GM23248 (cell line): ENCODE results near the gene LGSN. TPM values are rescaled to one million over a fixed set of nuclear protein-coding genes. Genes with fewer than 3 reads are reported as not detected.

ENCODE experiments used
- DNase-seq: peaks from one replicate; pipeline ENCODE4 v3.0.0-alpha.2; 2015
- H2AFZ ChIP-seq: fragments of 200-600 bp; sonication (generic); 2 replicates; pipeline ENCODE4 v1.6.1; 2016; ENCODE audit warnings: antibody characterized with exemption
- H3F3A ChIP-seq: fragments of 200-600 bp; sonication (generic); 2 replicates; pipeline ENCODE4 v1.6.1; 2016; ENCODE audit warnings: mild to moderate bottlenecking, antibody characterized with exemption, mixed run types; ENCODE audit not compliant: insufficient read depth
- H3K27ac ChIP-seq: fragments of 200-600 bp; sonication (generic); 2 replicates; pipeline ENCODE4 v1.5.1; 2016; ENCODE audit warnings: mild to moderate bottlenecking
- H3K27me3 ChIP-seq: fragments of 200-600 bp; sonication (generic); replicated peaks from 2 replicates; pipeline ENCODE4 v1.6.1; 2016; ENCODE audit warnings: mild to moderate bottlenecking; ENCODE audit not compliant: insufficient read depth
- H3K36me3 ChIP-seq: fragments of 200-600 bp; sonication (generic); 2 replicates; pipeline ENCODE4 v1.6.1; 2016; ENCODE audit warnings: low read depth, mild to moderate bottlenecking
- H3K4me1 ChIP-seq: fragments of 200-600 bp; sonication (generic); 2 replicates; pipeline ENCODE4 v1.6.1; 2016; ENCODE audit warnings: mild to moderate bottlenecking; ENCODE audit not compliant: insufficient read depth
- H3K4me2 ChIP-seq: fragments of 200-600 bp; sonication (generic); one replicate; pipeline ENCODE4 v1.6.1; 2016; ENCODE audit warnings: mild to moderate bottlenecking; ENCODE audit not compliant: unreplicated experiment
- H3K4me3 ChIP-seq: fragments of 200-600 bp; sonication (generic); 2 replicates; pipeline ENCODE4 v1.5.1; 2016; ENCODE audit warnings: mild to moderate bottlenecking
- H3K79me2 ChIP-seq: fragments of 200-600 bp; sonication (generic); 2 replicates; pipeline ENCODE4 v1.6.1; 2016; ENCODE audit warnings: mild to moderate bottlenecking; ENCODE audit not compliant: insufficient read depth
- H3K9ac ChIP-seq: fragments of 200-600 bp; sonication (generic); 2 replicates; pipeline ENCODE4 v1.6.1; 2016; ENCODE audit warnings: mild to moderate bottlenecking
- H3K9me2 ChIP-seq: fragments of 200-600 bp; sonication (generic); 2 replicates; pipeline ENCODE4 v1.6.1; 2016; ENCODE audit warnings: mixed run types, mild to moderate bottlenecking, moderate library complexity; ENCODE audit not compliant: insufficient read depth
- H3K9me3 ChIP-seq: fragments of 200-600 bp; sonication (generic); one replicate; pipeline ENCODE4 v1.6.1; 2017; ENCODE audit warnings: low read depth
- H4K20me1 ChIP-seq: fragments of 200-600 bp; sonication (generic); 2 replicates; pipeline ENCODE4 v1.6.0; 2016; ENCODE audit not compliant: insufficient read depth
- EZH2 ChIP-seq: fragments of 200-600 bp; sonication (generic); IDR thresholded peaks from 2 replicates; pipeline ENCODE4 v1.6.1; 2018; ENCODE audit warnings: antibody characterized with exemption, mild to moderate bottlenecking; ENCODE audit not compliant: insufficient read depth, poor library complexity, severe bottlenecking
- EZH2phosphoT487 ChIP-seq: fragments of 200-600 bp; sonication (generic); IDR thresholded peaks from 2 replicates; pipeline ENCODE4 v1.6.1; 2018; ENCODE audit warnings: antibody characterized with exemption, moderate library complexity, mild to moderate bottlenecking, low read depth; ENCODE audit not compliant: insufficient read depth
- WGBS, 2 experiments: methylation state at CpG; one replicate each; pipeline ENCODE4 v1.1.6; 2015 to 2017; ENCODE audit warnings: low lambda C conversion rate in 2 of 2, low coverage in 1 of 2; ENCODE audit errors: missing lambda C conversion rate in 2 of 2; 5-methylcytosine and 5-hydroxymethylcytosine counted together
- in situ Hi-C: fragments of 300-500 bp; cut with MboI; formaldehyde crosslinking; loops from 2 replicates; pipeline ENCODE4 v1.15.0; 2020
- polyA plus RNA-seq: library from polyadenylated mRNA; unstranded; fragments of >200 nt; fragmentation: Nextera tagmentation; extraction: Ambion mirVana; gene quantifications from 2 replicates; pipeline ENCODE4 v1.2.1, GENCODE V29; 2016
- total RNA-seq: library from RNA; depleted of rRNA; stranded (reverse); fragments of >200 nt; shearing (Covaris generic); gene quantifications from 2 replicates; pipeline ENCODE4 v1.2.3, GENCODE V29; 2014

LGSN gene
- total and polyA plus RNA-seq, 2 experiments from 2014 or later: not detected

DNA sequence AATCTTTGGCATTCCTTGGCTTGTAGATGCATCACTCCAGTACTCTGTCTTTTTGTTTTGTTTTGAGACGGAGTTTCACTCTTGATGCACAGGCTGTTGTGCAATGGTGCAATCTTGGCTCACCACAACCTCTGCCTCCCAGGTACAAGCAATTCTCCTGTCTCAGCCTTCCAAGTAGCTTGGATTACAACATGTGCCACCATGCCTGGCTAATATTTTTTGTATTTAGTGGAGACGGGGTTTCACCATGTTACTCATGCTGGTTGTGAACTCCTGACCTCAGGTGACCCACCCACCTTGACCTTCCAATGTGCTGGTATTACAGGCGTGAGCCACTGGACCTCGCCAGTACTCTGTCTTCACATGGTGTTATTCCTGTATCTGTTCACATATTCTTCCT, 35.8 kb upstream of the LGSN start:
- Histone ChIP-seq H3K4me1 (no peaks in the 10 kb centered on the region), H3F3A (no peaks in the 10 kb centered on the region; the same call in 1 of the 2 replicates), H3K4me2 (no peak overlapping the region), H2AFZ (no peak overlapping the region), H3K27ac (no peak overlapping the region), H3K4me3 (no peak overlapping the region), H3K9ac (no peak overlapping the region), H3K9me3 (no peaks in the 10 kb centered on the region), H3K9me2 (no peaks in the 10 kb centered on the region), H3K36me3 (no peaks in the 10 kb centered on the region), H3K27me3 (no peaks in the 10 kb centered on the region), H3K79me2 (no peaks in the 10 kb centered on the region), H4K20me1 (no peaks in the 10 kb centered on the region)
- TF ChIP-seq EZH2phosphoT487 (no peak), EZH2 (no peak)
- DNase-seq: no peak
- WGBS, 2 experiments: 64 to 68% methylated on average over 4 of the region's 4 CpGs
- in situ Hi-C loops: no loop called here

DNA sequence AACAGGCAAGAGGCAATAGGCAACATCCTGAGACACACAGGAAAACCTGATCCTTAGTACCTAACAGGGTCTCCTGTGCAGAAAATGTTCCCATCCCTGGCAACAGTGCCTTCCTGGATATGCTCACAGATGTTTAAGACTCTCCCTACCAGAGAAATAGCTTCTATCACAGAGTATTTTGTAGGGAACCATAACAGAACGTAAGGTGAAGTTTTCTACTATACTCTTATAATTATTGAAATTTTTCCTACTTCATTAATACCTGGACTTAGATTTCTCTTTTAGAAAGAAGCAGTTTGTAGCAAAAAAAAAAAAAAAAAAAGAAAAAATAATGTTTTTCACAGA, 33.5 kb upstream of the LGSN start:
- Histone ChIP-seq H3K27ac (no peak overlapping the region), H3K36me3 (no peaks in the 10 kb centered on the region), H3K9me2 (no peaks in the 10 kb centered on the region), H3F3A (no peaks in the 10 kb centered on the region; the same call in 1 of the 2 replicates), H4K20me1 (no peaks in the 10 kb centered on the region), H3K4me1 (peaks cover 7% of the 10 kb centered on the region; the same call in 1 of the 2 replicates), H3K4me3 (no peak overlapping the region), H3K4me2 (no peak overlapping the region), H3K79me2 (no peaks in the 10 kb centered on the region), H3K27me3 (no peaks in the 10 kb centered on the region), H2AFZ (no peak overlapping the region), H3K9me3 (no peaks in the 10 kb centered on the region), H3K9ac (no peak overlapping the region)
- TF ChIP-seq EZH2phosphoT487 (no peak), EZH2 (no peak)
- WGBS, 2 experiments: 90 to 97% methylated on average over 1 of the region's 1 CpG
- in situ Hi-C loops: no loop called here
- no peak for DNase-seq

DNA sequence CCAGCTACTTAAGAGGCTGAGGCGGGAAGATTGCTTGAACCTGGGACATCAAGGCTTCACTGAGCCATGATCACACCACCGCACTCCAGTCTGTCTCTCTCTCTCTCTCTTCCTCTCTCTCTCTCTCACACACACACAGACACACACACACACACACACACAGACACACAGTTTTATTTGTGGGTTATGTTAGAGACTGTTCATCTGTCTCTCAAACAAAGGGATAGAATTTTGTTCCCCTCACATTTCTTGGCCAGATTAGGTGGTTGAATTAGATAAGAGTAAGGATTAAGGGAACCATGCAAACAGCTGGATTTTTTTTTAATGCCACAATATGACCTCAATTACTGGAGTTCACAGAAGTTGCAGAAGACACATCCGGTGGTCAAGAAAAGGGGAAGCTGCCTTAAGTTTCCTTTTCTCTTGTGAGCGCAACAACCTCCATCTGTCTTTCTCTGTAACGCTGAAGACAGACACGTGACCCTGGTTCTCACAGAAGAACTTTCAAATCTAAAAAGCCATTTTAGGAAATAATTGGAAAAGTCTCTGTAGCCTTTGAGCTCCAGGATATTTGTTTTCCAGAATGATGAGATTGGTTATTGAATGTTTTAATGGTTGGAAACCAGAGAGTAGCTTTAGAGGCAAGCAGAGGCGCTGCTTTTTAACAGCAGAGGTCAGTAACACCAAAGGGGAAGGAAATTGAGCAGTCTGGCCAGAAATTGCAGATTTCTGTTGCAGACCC, 32.9 kb upstream of the LGSN start:
- no peaks in the 10 kb centered on the region for H3K9me2 ChIP-seq
- no peaks in the 10 kb centered on the region; the same call in 1 of the 2 replicates for H3F3A ChIP-seq
- no peak overlapping the region for H3K4me2 ChIP-seq
- peak; percentile 57 for DNase-seq
- peak overlapping the region; percentile 34; the same call in 1 of the 2 replicates for H2AFZ ChIP-seq
- peaks cover 12% of the 10 kb centered on the region for H3K4me1 ChIP-seq
- H3K79me2 ChIP-seq: no peaks in the 10 kb centered on the region
- WGBS, 2 experiments: 61 to 66% methylated on average over 7 of the region's 7 CpGs
- no peak overlapping the region for H3K4me3 ChIP-seq
- H3K27ac ChIP-seq: no peak overlapping the region
- no peaks in the 10 kb centered on the region for H3K9me3 ChIP-seq
- H4K20me1 ChIP-seq: no peaks in the 10 kb centered on the region
- H3K27me3 ChIP-seq: no peaks in the 10 kb centered on the region
- no peaks in the 10 kb centered on the region for H3K36me3 ChIP-seq
- no peak overlapping the region for H3K9ac ChIP-seq
- in situ Hi-C loops: no loop called here
- no peak for TF ChIP-seq EZH2
- TF ChIP-seq EZH2phosphoT487: no peak

- H3F3A ChIP-seq: peaks cover 4% of the 10 kb centered on the region; the same call in 1 of the 2 replicates
- H3K9ac ChIP-seq: no peak overlapping the region
- no peaks in the 10 kb centered on the region for H3K27me3 ChIP-seq
- no peaks in the 10 kb centered on the region for H3K36me3 ChIP-seq
- H2AFZ ChIP-seq: no peak overlapping the region
- H3K9me3 ChIP-seq: no peaks in the 10 kb centered on the region
- no peak overlapping the region for H3K4me3 ChIP-seq
- no peaks in the 10 kb centered on the region for H3K9me2 ChIP-seq
- H3K79me2 ChIP-seq: no peaks in the 10 kb centered on the region
- no peak overlapping the region for H3K4me2 ChIP-seq
- no peak overlapping the region for H3K27ac ChIP-seq
- H4K20me1 ChIP-seq: no peaks in the 10 kb centered on the region
- in situ Hi-C loops: no loop called here
- WGBS, 2 experiments: 52 to 54% methylated on average over 4 of the region's 4 CpGs
- H3K4me1 ChIP-seq: peaks cover 16% of the 10 kb centered on the region
- TF ChIP-seq EZH2phosphoT487 (no peak), EZH2 (no peak)
- peak; percentile 76 for DNase-seq
Measured at GRCh38 chr6:63352069-63352543, 32.3 kb upstream of the LGSN start.
